ENCODE results near the gene CREG2. TPM values are rescaled to one million over a fixed set of nuclear protein-coding genes. Genes with fewer than 3 reads are reported as not detected.
"Not testable (repeated sequence)": the region's sequence is repeated elsewhere in the genome, so short reads cannot be mapped to it uniquely, and the experiment has no call there.

Gene CREG2
- polyA plus RNA-seq, 3 donors from 2014 or later, result not detected

- Mint-ChIP-seq H3K4me3 (peak overlapping the region in 1 of 5 donors; percentile 3), H3K27ac (no peak overlapping the region), H3K9me3 (no peaks in the 10 kb centered on the region), H3K4me1 (peaks cover 10 to 16% of the 10 kb centered on the region in 2 donors), H3K36me3 (peaks cover 0 to 4% (median 0%) of the 10 kb centered on the region in 3 donors), H3K27me3 (ENCODE audit: low read depth in 3 of 3) (peaks cover 0 to 11% (median 1%) of the 10 kb centered on the region in 3 donors)
- DNase-seq, result no peak
These were observed 45.9 kb downstream of the CREG2 start for GRCh38 chr2:101341421-101341820.

- Mint-ChIP-seq H3K27ac (no peak overlapping the region), H3K9me3 (no peaks in the 10 kb centered on the region), H3K4me1 (peaks cover 10 to 16% of the 10 kb centered on the region in 2 donors), H3K36me3 (peaks cover 0 to 4% (median 0%) of the 10 kb centered on the region in 3 donors), H3K4me3 (no peak overlapping the region), H3K27me3 (ENCODE audit: low read depth in 3 of 3) (peaks cover 0 to 13% (median 1%) of the 10 kb centered on the region in 3 donors)
- no peak for DNase-seq
These were observed 47.2 kb downstream of the CREG2 start for GRCh38 chr2:101340141-101340551.

- Mint-ChIP-seq H3K36me3 (peaks cover 0 to 4% (median 0%) of the 10 kb centered on the region in 3 donors), H3K9me3 (no peaks in the 10 kb centered on the region), H3K27me3 (ENCODE audit: low read depth in 3 of 3) (peaks cover 0 to 13% (median 1%) of the 10 kb centered on the region in 3 donors), H3K27ac (no peak overlapping the region), H3K4me3 (no peak overlapping the region), H3K4me1 (peaks cover 10 to 16% of the 10 kb centered on the region in 2 donors)
- DNase-seq, result no peak
These were observed 47.9 kb downstream of the CREG2 start for GRCh38 chr2:101339266-101339880.

- no peak overlapping the region for H3K27ac Mint-ChIP-seq
- H3K27me3 Mint-ChIP-seq (ENCODE audit: low read depth in 3 of 3), result peaks cover 0 to 11% (median 1%) of the 10 kb centered on the region in 3 donors
- H3K9me3 Mint-ChIP-seq, result no peaks in the 10 kb centered on the region
- H3K4me1 Mint-ChIP-seq, result peaks cover 10 to 16% of the 10 kb centered on the region in 2 donors
- H3K36me3 Mint-ChIP-seq, result peaks cover 0 to 4% (median 0%) of the 10 kb centered on the region in 3 donors
- no peak for DNase-seq
- no peak overlapping the region for H3K4me3 Mint-ChIP-seq
These were observed 49.4 kb downstream of the CREG2 start for GRCh38 chr2:101337877-101338276.

- Mint-ChIP-seq H3K27me3 (ENCODE audit: low read depth in 3 of 3) (peaks cover 0 to 2% (median 0%) of the 10 kb centered on the region in 3 donors), H3K9me3 (no peaks in the 10 kb centered on the region), H3K27ac (peak overlapping the region in 1 of 6 donors; percentile 68), H3K4me3 (no peak overlapping the region), H3K36me3 (peaks cover 0 to 4% (median 0%) of the 10 kb centered on the region in 3 donors), H3K4me1 (peaks cover 0 to 4% of the 10 kb centered on the region in 2 donors)
- DNase-seq, result no peak
These were observed 54.2 kb downstream of the CREG2 start for GRCh38 chr2:101332885-101333766.

GRCh38 chr2:101331202-101331601 lies 56.1 kb downstream of the CREG2 start:
- Mint-ChIP-seq H3K36me3 (no peaks in the 10 kb centered on the region), H3K9me3 (no peaks in the 10 kb centered on the region), H3K27me3 (ENCODE audit: low read depth in 3 of 3) (no peaks in the 10 kb centered on the region), H3K4me1 (peaks cover 0 to 4% of the 10 kb centered on the region in 2 donors), H3K27ac (peak overlapping the region in 1 of 6 donors; percentile 90), H3K4me3 (peak overlapping the region in 1 of 5 donors; percentile 57)
- no peak for DNase-seq

GRCh38 chr2:101330253-101330933 lies 56.9 kb downstream of the CREG2 start:
- Mint-ChIP-seq H3K9me3 (no peaks in the 10 kb centered on the region), H3K4me3 (peak overlapping the region in 4 of 5 donors; percentile 28 to 58 (median 53)), H3K27ac (peak overlapping the region in 1 of 6 donors; percentile 90), H3K36me3 (no peaks in the 10 kb centered on the region), H3K4me1 (peaks cover 0 to 4% of the 10 kb centered on the region in 2 donors), H3K27me3 (ENCODE audit: low read depth in 3 of 3) (no peaks in the 10 kb centered on the region)
- no peak for DNase-seq

- Mint-ChIP-seq H3K4me1 (peaks cover 0 to 4% of the 10 kb centered on the region in 2 donors), H3K9me3 (no peaks in the 10 kb centered on the region)
These were observed 58.3 kb downstream of the CREG2 start for GRCh38 chr2:101329026-101329425.

GRCh38 chr2:101328474-101329007 lies 58.8 kb downstream of the CREG2 start:
- no peak overlapping the region for H3K27ac Mint-ChIP-seq
- no peaks in the 10 kb centered on the region for H3K9me3 Mint-ChIP-seq
- H3K36me3 Mint-ChIP-seq, result no peaks in the 10 kb centered on the region
- no peaks in the 10 kb centered on the region for H3K27me3 Mint-ChIP-seq (ENCODE audit: low read depth in 3 of 3)
- H3K4me1 Mint-ChIP-seq, result peaks cover 0 to 4% of the 10 kb centered on the region in 2 donors
- no peak overlapping the region for H3K4me3 Mint-ChIP-seq
- DNase-seq, result peak; percentile 34 to 47 (median 35)

More at GRCh38 chr2:101329026-101329425, 58.3 kb downstream of the CREG2 start:
- no peak for DNase-seq
- Mint-ChIP-seq H3K27me3 (ENCODE audit: low read depth in 3 of 3) (no peaks in the 10 kb centered on the region), H3K36me3 (no peaks in the 10 kb centered on the region), H3K27ac (no peak overlapping the region), H3K4me3 (peak overlapping the region in 1 of 5 donors; percentile 36)

GRCh38 chr2:101327863-101328394 lies 59.4 kb downstream of the CREG2 start:
- Mint-ChIP-seq H3K27me3 (ENCODE audit: low read depth in 3 of 3) (no peaks in the 10 kb centered on the region), H3K4me3 (no peak overlapping the region), H3K4me1 (peaks cover 0 to 4% of the 10 kb centered on the region in 2 donors), H3K27ac (no peak overlapping the region), H3K36me3 (no peaks in the 10 kb centered on the region), H3K9me3 (no peaks in the 10 kb centered on the region)
- DNase-seq, result no peak

- Mint-ChIP-seq H3K36me3 (no peaks in the 10 kb centered on the region), H3K27me3 (ENCODE audit: low read depth in 3 of 3) (peaks cover 0 to 1% (median 0%) of the 10 kb centered on the region in 3 donors), H3K27ac (peak overlapping the region in 1 of 6 donors; percentile 23), H3K4me3 (no peak overlapping the region), H3K4me1 (peaks cover 0 to 1% of the 10 kb centered on the region in 2 donors), H3K9me3 (peaks cover 0 to 2% (median 0%) of the 10 kb centered on the region in 6 donors)
- DNase-seq, result no peak
These were observed 61.9 kb downstream of the CREG2 start for GRCh38 chr2:101325425-101325824.

GRCh38 chr2:101316568-101316967 lies 70.7 kb downstream of the CREG2 start:
- H3K36me3 Mint-ChIP-seq; H3K4me3 Mint-ChIP-seq; H3K27ac Mint-ChIP-seq; H3K27me3 Mint-ChIP-seq (ENCODE audit: low read depth in 3 of 3); H3K9me3 Mint-ChIP-seq; DNase-seq: not testable (repeated sequence)
- H3K4me1 Mint-ChIP-seq, result peaks cover 24% of the 10 kb centered on the region in 2 donors

- DNase-seq, result no peak
- Mint-ChIP-seq H3K9me3 (no peaks in the 10 kb centered on the region), H3K27ac (peak overlapping the region; percentile 85 to 97 (median 92)), H3K4me1 (peaks cover 58 to 62% of the 10 kb centered on the region in 2 donors), H3K36me3 (peaks cover 0 to 6% (median 4%) of the 10 kb centered on the region in 3 donors), H3K4me3 (peak overlapping the region; percentile 28 to 80 (median 63)), H3K27me3 (ENCODE audit: low read depth in 3 of 3) (peaks cover 7 to 23% (median 19%) of the 10 kb centered on the region in 3 donors)
These were observed 75.6 kb downstream of the CREG2 start for GRCh38 chr2:101311696-101312017.

All from immature natural killer cell (primary cell).